HG02852 (cell line): ENCODE measurements around the gene COL19A1.
A peak's percentile ranks its signal among the peaks of the same experiment; 100 is the strongest.

Source experiments
- ATAC-seq: cut with Tn5 transposase; IDR thresholded peaks from one replicate; pipeline ENCODE4 v1.9.1; 2021; ENCODE audit warnings: mild to moderate bottlenecking, moderate library complexity; ENCODE audit not compliant: unreplicated experiment

COL19A1 gene

DNA sequence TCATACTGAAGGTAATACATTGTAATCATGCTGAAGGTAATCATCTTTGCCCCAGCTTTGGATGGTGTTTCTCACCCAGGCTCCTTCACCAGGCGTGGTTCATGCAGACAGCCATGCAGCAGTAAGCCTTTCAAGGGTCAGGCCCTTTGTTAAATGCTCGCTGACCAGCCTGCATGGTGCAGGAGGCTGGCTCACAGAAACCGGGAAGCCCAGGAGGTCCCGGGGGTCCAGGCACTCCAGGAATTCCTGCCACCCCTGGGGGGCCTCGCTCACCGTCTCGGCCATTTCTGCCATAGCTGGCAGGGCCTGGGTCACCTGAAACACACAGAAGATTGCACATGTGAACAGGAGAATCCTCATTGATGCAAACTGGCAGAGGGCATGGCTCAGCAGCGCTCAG lies 350.4 kb downstream of the COL19A1 start:
- no peak for ATAC-seq

DNA sequence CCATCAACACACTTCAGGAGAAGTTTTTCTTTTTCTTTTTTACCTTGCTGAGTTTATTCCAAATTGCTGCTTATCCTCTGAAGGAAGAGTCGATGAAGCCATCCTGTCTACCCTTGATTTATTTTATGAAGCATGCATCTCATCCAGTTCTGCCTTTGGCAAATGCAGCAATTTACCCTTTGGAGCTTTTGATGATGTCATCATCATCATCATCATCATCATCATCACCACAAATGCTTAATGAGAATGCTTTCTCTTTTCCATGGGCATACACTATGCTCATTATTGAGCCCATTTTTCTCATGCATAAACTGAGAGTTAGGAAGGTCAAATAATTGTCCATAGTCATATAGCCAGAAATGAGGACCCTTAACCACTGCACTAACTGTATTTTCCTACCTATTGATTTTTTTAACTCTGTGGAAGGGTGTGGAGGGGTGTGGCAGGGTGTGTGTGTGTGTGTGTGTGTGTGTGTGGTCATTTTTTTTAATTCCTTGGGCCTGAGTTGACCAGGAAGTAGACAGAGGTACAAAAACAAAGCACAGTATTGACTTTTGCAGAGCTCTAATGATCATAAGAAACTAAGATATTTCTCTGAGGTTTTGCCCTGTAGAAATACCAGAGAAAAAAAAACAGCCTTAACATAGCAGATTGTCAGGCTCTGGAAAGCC lies 353.7 kb downstream of the COL19A1 start:
- no peak for ATAC-seq

DNA sequence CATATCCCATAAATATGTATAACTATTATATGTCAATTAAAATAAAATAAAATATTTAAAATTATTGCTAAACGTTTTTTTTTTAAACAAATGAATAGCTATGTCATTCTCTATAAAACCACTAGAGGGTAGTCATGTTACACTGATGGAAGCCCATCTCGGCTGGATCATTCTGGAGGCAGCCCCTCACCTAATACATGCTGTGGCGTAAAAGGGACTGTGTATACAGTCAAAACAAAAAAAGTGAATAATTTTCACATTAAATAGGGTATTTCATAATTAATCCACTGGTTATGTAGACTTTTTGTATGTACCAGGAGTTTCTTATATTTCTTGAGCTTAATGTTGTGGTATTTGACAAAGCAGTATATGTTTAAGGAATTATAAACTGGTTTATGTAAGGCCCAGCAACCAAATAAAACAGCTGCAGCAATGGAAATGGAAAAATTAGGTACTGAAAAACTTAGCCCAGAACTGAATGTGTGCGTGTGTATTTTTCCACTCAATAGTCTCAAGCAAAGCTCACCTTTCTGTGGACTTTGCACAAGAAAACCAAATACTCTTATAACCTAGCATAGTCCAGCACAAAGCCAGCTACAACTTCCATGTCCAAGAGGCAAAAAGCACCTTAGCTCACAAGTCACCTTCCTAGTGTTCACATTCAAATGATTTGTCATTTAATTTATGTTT lies 354.8 kb downstream of the COL19A1 start:
- ATAC-seq = peak; percentile 69

DNA sequence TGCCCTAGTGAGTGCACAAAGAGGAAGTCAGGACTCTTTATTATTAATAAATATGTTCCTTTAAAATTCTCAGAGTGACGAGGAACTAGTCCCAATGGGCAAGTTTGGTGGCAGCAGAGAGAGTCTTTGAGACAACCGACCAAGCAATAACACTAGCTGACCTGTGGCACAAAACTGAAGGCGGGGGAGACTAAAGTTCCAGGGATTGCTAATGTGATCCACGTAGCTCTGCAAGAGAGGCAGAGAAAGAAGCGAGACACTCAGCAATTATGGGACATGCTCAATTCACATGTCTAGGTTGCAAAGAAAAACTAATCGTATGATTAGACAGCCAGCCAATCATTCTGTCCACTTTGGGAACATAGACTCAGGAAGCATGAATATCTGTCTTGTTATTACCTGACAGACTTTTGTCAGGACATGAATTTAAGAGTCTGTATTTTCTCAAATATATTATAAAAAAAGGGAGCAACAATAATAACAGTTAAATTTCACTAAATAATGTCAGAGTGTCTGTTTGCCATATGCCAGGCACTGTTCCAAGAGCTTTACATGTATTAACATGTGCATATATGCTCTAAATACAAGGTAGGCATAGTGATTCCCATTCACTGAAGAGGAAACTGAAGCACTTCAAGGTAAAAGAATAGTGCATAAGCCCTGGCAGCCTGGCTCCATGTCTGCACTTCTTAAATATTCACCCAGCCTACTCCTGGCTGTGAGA lies 355.5 kb downstream of the COL19A1 start:
- no peak for ATAC-seq

DNA sequence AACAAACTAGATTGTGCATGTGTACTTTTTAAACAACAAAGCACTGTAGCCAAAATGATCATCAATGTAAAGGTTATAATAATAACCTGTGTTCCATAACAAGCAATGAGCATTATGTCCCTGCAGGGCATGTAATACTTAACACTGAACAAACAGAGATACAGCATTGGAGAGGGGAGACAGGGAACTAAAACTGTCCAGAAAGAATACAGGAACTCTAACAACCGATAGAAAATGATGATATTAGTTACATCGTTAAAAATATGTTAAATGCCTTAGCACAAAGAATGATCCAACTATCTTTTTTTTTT lies 356.0 kb downstream of the COL19A1 start:
- no peak for ATAC-seq

DNA sequence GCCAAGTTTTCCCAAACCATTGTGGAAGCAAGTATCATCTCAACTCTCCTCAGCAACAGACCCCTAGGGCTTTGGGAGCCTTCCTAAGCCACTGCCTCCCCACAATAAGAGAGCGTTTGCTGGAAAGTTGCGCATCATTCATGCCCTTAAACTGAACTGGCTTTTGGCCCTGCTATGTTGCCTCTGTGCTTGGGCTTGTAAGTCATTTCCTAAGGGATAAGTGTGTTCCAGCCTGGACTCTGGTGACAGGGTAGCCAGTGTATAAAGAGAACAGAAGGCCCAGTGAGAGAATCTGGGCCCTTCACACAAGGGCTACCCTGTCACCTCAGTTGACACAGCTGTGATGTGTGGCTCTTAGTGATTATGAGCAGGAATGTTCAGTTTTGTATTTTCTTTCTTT lies 358.7 kb downstream of the COL19A1 start:
- ATAC-seq = no peak

DNA sequence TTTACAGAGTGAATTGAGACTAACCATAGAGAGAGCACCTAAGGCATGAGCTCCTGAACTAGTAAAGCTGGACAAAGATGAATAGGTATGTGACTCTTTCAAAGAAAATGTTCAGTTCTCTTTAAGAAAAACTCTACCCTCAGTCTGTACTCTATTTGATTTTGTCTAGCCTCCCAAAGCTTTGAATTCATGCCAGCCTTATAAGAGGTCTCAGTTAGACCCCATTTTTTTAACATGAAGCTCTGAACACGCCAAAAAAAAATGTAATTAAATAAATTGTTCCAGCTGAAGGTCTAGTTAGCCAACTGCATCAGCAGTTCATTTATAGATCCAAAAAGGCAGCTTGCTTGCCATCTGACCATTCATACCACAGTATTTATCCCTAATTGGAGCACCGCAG lies 365.0 kb downstream of the COL19A1 start:
- no peak for ATAC-seq

DNA sequence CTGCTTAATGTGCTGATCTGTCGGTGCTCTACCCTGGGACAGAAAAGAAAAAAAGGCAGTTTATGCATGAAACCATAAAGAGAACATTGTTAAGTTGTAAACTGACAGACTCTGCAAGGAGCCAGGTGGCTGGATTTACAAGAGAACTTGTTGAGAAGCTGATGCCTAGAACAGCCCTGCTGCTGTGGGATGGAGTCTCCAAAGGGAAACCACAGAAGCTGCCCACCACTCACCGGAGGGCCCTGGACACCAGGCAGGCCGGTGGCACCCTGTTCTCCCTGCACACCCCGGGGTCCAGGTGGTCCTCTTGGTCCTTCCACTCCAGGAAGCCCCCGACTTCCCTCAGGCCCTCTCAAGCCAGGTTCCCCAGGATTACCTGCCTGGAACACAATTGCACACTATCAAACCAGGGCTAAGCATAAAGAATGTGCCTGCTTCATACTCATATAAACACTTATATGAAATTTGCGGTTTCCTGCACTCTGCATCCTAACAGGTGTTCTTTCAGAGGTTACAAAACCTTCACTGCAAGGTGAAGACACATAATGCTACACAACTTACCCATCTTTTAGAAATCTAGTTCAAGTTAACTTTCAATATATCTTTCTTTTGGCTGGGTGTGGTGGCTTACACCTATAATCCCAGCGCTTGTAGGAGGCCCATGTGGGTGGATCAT lies 368.3 kb downstream of the COL19A1 start:
- ATAC-seq = no peak

DNA sequence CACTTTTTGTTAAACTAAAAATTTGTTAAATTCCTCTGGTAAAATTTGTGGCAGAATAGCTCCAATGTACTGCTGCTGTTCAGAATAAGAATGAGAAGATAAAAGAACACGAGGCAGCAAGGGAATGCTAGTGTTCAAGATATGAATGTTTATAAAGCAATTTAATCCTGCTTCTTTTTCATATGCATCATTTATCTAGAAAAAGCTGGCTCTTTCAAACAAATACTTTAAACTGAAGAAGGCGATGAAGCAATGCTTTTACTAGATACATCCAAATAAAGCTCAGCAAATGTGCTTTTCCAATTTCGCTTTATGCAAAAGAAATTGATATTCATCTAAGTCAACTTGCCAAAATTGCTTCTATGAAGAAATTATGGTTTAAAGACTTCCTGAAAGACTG lies 370.0 kb downstream of the COL19A1 start:
- no peak for ATAC-seq

DNA sequence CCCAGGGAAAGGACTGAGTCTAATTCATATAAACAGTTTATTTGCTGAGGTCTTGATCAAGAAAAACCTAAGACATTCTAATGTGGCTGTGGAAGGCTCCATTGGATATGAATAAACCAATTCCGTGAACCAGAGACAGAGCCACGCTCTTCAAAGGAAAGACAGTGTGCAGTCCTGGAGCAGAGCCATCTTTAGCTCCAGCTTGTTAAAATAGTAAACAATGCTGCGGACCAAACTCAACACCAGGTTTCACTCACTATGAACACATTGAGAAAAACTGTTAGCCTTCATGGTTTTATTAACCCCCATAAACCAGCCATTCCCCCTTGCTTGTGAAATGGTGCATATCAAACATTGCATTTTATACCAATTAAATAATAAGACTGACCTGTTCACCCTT lies 374.7 kb downstream of the COL19A1 start:
- no peak for ATAC-seq

DNA sequence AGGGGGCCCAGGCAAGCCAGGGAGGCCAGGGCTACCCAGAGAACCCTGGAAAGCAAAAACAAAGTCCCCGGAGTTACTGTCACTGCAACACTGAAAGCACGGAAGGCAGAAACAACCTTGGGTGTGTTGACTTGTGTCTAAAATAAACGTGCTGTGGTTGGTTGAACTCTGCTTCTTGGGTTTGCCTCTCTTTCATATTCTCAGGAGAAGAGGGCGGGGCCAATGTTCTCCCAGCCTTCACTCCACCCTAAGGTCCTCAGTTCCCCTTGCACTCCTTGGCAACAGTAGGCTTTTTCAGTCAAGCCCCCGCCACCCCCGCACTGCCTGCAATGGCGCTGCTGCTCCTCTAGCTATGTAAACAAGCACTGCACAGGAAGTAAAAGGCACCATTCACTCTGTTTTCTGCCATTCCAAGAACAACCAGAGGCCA lies 375.6 kb downstream of the COL19A1 start:
- ATAC-seq = no peak

DNA sequence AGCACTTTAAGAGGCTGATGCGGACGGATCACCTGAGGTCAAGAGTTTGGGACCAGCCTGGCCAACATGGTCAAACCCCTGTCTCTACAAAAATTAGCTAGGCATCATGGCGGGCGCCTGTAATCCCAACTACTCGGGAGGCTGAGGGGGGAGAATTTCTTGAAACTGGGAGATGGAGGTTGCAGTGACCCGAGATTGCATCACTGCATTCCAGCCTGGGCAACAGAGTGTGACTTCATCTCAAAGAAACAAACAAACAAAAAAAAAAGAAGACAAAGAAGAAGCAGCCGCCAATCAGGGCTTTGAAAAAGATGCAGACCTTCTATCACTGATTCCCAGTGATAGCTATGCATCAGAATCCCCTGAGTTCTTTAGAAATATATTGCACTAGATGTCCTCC lies 379.8 kb downstream of the COL19A1 start:
- no peak for ATAC-seq

DNA sequence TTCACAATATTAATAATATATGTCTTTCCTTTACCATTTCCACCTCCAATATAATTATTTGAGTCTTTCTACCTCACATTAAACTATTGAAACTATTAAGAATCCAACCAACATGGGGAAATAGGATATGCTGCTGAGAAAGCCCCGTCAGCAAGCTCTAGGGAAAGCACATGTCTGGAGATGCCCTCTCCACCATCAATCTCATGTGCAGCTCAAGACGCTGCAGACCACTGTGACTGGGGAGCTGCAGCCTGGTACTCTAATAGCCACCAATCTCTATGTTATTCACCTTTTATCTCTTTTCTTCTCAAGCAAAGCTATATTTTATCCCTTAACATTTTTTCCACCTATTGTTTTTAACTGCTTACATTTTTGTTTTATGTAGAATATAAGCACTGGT lies 386.2 kb downstream of the COL19A1 start:
- no peak for ATAC-seq

DNA sequence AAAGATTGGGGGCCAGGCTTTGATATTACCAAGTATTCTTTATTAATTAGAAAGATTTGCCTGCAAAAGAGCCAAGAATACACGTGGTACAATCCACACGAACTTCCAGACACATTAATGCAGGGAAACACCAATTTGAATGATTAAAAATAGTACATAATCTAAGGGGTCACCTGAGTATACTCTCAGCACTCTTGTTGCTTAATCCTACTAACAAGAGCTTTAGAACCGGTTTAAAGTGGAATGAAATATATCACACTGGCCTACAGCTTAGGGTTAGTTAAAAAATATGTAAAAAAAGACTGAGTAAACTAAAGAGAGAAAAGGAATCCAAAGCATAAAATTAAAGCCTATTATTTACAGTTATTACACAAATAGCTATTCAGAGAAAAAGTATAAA lies 387.6 kb downstream of the COL19A1 start:
- ATAC-seq = no peak

DNA sequence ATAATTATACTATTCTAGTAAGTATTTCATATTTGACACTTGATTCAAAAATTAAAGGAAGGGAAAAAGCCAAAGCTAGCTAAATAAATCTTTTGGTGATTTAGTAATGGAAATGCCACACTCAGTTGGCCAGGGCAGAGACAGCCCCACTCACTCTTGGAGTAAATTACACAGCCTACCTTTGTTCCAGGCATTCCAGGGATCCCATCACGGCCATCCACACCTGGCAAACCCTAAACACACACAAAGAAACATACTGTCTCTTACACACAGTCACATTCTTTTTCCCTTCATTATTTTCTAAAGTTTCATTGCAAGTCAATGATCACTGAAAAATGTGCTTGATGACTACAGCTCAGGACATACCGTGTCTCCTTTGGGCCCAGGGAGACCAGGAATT lies 388.4 kb downstream of the COL19A1 start:
- no peak for ATAC-seq

DNA sequence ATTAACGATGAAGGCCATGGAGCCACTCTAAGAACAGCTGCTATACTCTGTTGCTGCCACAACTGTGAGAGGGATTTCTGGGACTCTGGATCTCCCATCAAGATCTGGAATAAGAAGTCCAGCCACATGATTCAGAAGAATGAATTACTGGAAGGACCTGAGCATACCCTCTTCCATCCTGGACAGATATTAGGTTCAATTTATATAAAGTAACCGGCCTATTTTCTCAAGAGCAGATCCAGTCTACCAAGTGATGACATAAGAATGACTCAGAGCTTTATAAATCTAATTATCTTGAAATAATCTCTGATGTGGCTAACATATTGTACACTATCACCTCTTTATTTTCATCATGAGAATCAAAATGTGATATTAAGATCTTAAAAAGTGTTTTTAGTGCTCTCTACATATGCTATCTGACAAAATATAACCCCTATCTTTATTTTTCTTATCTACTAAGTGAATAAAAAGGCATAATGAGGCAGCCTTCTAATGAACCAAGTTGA lies 391.5 kb downstream of the COL19A1 start:
- ATAC-seq = no peak

DNA sequence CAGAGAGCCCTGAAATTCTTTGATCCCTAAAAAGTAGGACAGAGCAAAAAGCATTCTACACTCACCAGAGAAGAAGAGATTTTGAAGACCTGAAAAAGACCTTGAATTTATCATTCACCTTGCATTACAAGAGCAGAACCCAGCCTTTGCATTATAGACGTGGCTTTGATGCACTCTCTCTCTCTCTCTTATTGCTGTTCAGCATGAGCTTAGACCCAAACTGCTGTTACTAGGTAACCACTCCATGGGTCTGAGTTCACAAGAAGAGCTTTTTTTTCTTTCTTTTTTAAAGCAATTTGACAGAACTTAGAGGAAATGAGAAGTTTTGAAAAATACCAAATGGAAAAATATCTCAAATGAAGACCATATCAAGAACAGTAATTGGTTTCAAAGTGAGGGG lies 392.1 kb downstream of the COL19A1 start:
- ATAC-seq = no peak
